Epithelial cell of proximal tubule (primary cell): ENCODE measurements around the gene OR51G2. TPM values are rescaled to one million over a fixed set of nuclear protein-coding genes. Genes with fewer than 3 reads are reported as not detected.

Experiments
- DNase-seq: peaks from one replicate; pipeline ENCODE4 v3.0.0-alpha.2; 2011; ENCODE audit warnings: low read depth
- H3K4me3 ChIP-seq: 2 replicates; pipeline ENCODE4 v1.5.1; 2011; ENCODE audit warnings: low read depth, mild to moderate bottlenecking, low read length
- total RNA-seq: library from RNA; depleted of rRNA; stranded (reverse); fragments of >200 nt; gene quantifications from 2 replicates; pipeline ENCODE4 v1.2.3, GENCODE V29; 2015
- TF ChIP-seq, protein P1 (sequence below): conservative IDR thresholded peaks from 2 replicates; pipeline ENCODE4 v1.5.1; 2012; ENCODE audit warnings: low read depth, mild to moderate bottlenecking, low read length

The OR51G2 gene
- total RNA-seq, 1 donor from 2014 or later = not detected

DNA sequence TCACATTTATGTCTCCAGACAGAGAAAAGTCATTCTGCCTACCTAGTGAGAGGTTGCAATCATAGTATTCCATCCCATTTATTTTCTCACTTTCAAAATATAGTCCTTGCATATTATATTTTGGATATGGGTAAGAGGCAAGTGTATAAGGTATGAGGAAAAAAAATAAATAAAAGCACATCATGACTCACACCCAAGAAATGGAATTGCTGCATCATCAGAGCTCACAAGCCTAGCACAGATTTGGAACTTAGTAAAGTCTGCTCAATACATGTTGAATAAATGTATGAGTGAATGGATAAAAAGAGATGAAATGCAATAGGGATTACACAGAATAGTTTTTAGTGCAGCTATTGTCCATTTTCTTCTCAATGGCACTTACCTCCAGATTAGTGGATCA, 7.5 kb upstream of the OR51G2 start:
- TF ChIP-seq, protein P1, sequence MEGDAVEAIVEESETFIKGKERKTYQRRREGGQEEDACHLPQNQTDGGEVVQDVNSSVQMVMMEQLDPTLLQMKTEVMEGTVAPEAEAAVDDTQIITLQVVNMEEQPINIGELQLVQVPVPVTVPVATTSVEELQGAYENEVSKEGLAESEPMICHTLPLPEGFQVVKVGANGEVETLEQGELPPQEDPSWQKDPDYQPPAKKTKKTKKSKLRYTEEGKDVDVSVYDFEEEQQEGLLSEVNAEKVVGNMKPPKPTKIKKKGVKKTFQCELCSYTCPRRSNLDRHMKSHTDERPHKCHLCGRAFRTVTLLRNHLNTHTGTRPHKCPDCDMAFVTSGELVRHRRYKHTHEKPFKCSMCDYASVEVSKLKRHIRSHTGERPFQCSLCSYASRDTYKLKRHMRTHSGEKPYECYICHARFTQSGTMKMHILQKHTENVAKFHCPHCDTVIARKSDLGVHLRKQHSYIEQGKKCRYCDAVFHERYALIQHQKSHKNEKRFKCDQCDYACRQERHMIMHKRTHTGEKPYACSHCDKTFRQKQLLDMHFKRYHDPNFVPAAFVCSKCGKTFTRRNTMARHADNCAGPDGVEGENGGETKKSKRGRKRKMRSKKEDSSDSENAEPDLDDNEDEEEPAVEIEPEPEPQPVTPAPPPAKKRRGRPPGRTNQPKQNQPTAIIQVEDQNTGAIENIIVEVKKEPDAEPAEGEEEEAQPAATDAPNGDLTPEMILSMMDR = no peak
- no peak overlapping the region for H3K4me3 ChIP-seq
- DNase-seq = no peak

DNA sequence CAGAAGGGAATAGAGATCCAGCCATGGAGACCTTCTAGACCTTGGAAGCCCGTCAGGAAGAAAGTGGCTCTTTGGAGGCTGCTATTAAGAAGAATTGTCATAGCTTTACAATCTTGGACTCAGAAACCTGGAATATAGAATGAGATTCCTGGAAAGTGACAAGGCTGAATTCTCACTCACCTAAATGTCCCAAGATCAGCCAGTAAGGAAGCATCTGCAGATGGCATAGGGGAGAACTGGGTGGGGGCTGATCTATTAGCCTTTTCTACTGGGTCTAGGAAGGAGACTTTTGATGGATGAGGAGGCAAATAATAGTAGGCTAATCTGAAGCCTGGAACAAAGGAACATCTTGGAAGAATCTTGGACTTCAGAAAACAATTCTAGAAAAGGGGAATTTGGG, 5.1 kb upstream of the OR51G2 start, which contains the start of gene OR51G1:
Gene OR51G1 (minus strand): TSS at position 101 of the 400 bp plus-strand sequence. CDS start 0 bp downstream, at position 101.
- DNase-seq = no peak
- TF ChIP-seq, protein P1 = no peak
- no peak within 1 kb of the TSS for H3K4me3 ChIP-seq

DNA sequence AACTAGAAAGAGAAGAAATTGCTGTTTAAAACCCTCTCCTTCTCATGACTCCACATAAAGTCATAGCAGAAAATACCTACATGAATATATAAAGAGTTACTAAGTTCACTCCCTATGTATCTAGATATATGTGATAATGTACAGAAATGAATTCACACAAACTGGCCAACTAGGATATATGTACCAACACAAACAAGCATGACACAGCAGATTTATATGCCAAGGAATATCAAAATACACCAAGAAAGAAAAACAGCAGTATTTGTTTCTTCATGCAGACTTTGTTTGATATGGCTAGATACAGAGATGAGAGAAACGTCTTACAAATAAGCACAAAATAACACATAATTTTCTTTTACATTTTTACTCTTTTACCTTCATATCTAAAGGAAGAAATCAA, 3.2 kb upstream of the OR51G2 start:
- TF ChIP-seq, protein P1 = no peak
- no peak for DNase-seq

DNA sequence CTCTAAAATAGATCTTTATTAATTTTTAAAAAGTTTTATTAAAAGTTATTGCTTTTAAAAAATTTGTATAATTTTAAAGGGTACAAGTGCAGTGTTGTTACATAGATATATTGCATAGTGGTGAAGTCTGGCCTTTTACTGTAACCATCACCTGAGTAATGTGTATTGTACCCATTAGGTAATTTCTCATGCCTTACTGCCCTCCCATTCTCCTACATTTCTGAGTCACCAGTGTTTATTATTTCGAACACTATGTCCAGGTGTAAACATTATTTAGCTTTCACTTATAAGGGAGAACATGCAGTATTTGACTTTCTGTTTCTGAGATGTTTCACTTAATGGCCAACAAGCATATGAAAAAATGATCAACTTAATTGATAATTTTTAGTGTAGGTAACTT, 2.6 kb upstream of the OR51G2 start:
- H3K4me3 ChIP-seq = no peak overlapping the region
- TF ChIP-seq, protein P1 = no peak
- no peak for DNase-seq

More for the DNA sequence above, 3.2 kb upstream of the OR51G2 start:
- H3K4me3 ChIP-seq = no peak overlapping the region

DNA sequence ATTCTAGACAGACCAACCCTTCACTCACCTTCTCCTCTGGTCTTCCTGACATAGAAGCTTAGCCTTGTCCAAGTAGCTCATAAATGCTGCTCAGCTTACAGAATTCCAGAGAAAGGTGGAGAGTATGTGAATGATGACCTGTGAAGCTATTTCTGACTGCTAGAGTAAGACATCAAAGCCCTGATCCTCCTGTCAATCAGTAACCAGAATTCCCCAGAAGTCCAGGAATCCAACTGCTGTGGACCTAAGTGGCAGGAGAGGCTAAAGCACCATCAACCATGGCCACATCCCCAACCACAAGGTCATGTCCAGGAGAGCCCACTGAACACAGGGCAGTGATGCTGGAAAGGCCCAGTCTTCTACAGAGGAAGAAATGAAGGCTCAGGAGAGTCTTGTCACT, 2.6 kb downstream of the OR51G2 start:
- H3K4me3 ChIP-seq = no peak overlapping the region
- TF ChIP-seq, protein P1 = no peak
- peak; percentile 62 for DNase-seq

DNA sequence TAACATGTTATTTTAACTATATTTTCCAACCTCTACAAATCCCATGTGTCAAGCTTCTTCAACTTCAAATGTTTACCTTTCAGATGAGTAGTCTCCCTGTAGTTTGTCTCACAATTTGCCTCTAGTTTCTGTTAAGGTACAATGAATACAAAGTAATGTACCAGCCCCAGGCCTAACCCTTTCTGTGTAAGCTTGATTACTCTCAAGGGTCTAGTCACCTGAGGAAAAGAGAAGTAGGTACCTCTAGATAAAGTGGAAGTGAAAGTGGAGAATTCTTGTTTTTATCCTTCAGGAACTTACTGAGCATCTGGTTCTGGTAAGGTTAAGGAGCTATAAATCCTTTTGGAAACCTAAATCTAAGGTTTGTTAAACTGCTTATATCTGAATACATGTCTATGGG, 15.7 kb downstream of the OR51G2 start, which contains the start of gene OR51A7:
Gene OR51A7 (plus strand): TSS at position 300 of the 400 bp plus-strand sequence. CDS start 3,587 bp downstream, outside the sequence.
- TF ChIP-seq, protein P1 = no peak
- DNase-seq = no peak
- no peak within 1 kb of the TSS for H3K4me3 ChIP-seq

DNA sequence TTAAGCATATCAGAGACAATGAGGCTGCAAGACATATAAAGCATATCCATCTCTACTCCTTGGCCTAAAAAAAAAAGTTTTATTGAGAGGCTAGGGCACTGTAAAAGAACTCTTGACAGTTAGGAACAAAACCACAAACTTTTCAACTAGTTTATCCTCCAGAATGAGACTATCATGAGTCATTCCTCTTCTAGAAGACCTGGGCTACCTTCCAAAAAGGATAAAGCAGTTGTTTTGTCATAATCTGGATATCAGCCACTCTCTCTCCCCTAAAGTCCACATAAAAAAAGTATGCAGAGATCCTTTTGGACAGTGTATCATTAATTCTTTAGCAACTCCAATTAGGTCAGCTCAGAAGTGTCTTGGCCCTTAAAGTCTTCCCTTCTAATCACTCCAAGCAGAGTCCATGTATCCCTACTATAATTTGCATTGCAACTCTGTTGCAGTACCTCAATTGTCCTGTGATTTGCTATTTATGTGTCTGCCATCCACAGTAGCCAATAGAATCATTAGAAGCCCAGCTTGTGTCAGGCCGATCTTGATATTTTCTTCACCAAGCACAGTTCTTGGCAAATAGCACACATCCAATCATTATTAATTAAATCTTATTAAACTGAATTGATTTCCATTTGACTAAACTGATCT, 27.0 kb downstream of the OR51G2 start:
- no peak overlapping the region for H3K4me3 ChIP-seq
- TF ChIP-seq, protein P1 = peak; percentile 28
- peak; percentile 57 for DNase-seq
